WTC11 (cell line): ENCODE measurements around the gene RBM20. TPM values are rescaled to one million over a fixed set of nuclear protein-coding genes. Genes with fewer than 3 reads are reported as not detected.

Experiments
- ATAC-seq: fragments of 200-7000 bp; cut with Tn5 transposase; 2 replicates; pipeline ENCODE4 v1.10.0; 2021; ENCODE audit warnings: mild to moderate bottlenecking, moderate library complexity
- CTCF ChIA-PET: fragments of 300-600 bp; sonication (Branson Sonifier 250); formaldehyde crosslinking; loops from one replicate; lab custom pipeline; 2021; ENCODE audit warnings: antibody characterized with exemption; lab: Charles Lee
- POLR2A ChIA-PET: fragments of 350-600 bp; sonication (Branson Sonifier 250); formaldehyde crosslinking; loops from one replicate; lab custom pipeline; 2021; ENCODE audit warnings: antibody characterized with exemption; lab: Charles Lee
- DNase-seq: peaks from one replicate; pipeline ENCODE4 v3.0.0; 2021; ENCODE audit warnings: low spot score
- H3K27ac Mint-ChIP-seq: 2 replicates; pipeline ENCODE4 v1.8.0; 2021; ENCODE audit warnings: mixed read lengths
- H3K27me3 Mint-ChIP-seq: 2 replicates; pipeline ENCODE4 v1.8.0; 2021; ENCODE audit warnings: low read depth, mild to moderate bottlenecking, moderate library complexity, mixed read lengths
- H3K36me3 Mint-ChIP-seq: 2 replicates; pipeline ENCODE4 v1.8.0; 2021; ENCODE audit warnings: mixed read lengths
- H3K4me1 Mint-ChIP-seq: 2 replicates; pipeline ENCODE4 v1.8.0; 2022; ENCODE audit warnings: mixed read lengths
- H3K4me3 Mint-ChIP-seq: 2 replicates; pipeline ENCODE4 v1.8.0; 2021; ENCODE audit warnings: mild to moderate bottlenecking, moderate library complexity, mixed read lengths
- H3K9me3 Mint-ChIP-seq: 2 replicates; pipeline ENCODE4 v1.8.0; 2021; ENCODE audit warnings: mixed read lengths
- EMX1 ChIP-seq: fragments of 250-450 bp; sonication (Bioruptor Pico); IDR thresholded peaks from 2 replicates; pipeline ENCODE4 v1.8.0; 2021; ENCODE audit warnings: mild to moderate bottlenecking
- IRF2 ChIP-seq: sonication (generic); formaldehyde crosslinking; IDR thresholded peaks from 2 replicates; pipeline ENCODE4 v1.8.0; 2022; ENCODE audit warnings: low read depth, missing genetic modification reagents, borderline replicate concordance
- JAZF1 ChIP-seq: fragments of 250-450 bp; sonication (Bioruptor Pico); IDR thresholded peaks from 2 replicates; pipeline ENCODE4 v1.9.0; 2021; ENCODE audit warnings: moderate library complexity, mild to moderate bottlenecking, inconsistent platforms
- MXD4 ChIP-seq: fragments of 250-450 bp; sonication (Bioruptor Pico); IDR thresholded peaks from 2 replicates; pipeline ENCODE4 v1.8.0; 2021; ENCODE audit warnings: mild to moderate bottlenecking, moderate library complexity, borderline replicate concordance
- NFYB ChIP-seq: sonication (generic); formaldehyde crosslinking; conservative IDR thresholded peaks from 2 replicates; pipeline ENCODE4 v1.8.0; 2022; ENCODE audit warnings: low read depth, missing genetic modification reagents
- NR2C2 ChIP-seq: sonication (generic); formaldehyde crosslinking; IDR thresholded peaks from 2 replicates; pipeline ENCODE4 v1.8.0; 2022; ENCODE audit warnings: mild to moderate bottlenecking, missing genetic modification reagents
- OVOL2 ChIP-seq: fragments of 250-450 bp; sonication (Bioruptor Pico); IDR thresholded peaks from 2 replicates; pipeline ENCODE4 v1.9.0; 2021; ENCODE audit warnings: mild to moderate bottlenecking, borderline replicate concordance
- RORB ChIP-seq: fragments of 250-450 bp; sonication (Bioruptor Pico); IDR thresholded peaks from 2 replicates; pipeline ENCODE4 v1.9.0; 2021; ENCODE audit warnings: mild to moderate bottlenecking
- SMAD4 ChIP-seq: sonication (generic); formaldehyde crosslinking; IDR thresholded peaks from 2 replicates; pipeline ENCODE4 v1.8.0; 2022; ENCODE audit warnings: mild to moderate bottlenecking, missing genetic modification reagents
- TEAD1 ChIP-seq: sonication (generic); formaldehyde crosslinking; IDR thresholded peaks from 2 replicates; pipeline ENCODE4 v1.8.0; 2022; ENCODE audit warnings: mild to moderate bottlenecking, missing genetic modification reagents
- ZNF121 ChIP-seq: sonication (generic); formaldehyde crosslinking; IDR thresholded peaks from 2 replicates; pipeline ENCODE4 v1.8.0; 2023; ENCODE audit warnings: missing genetic modification reagents
- ZNF138 ChIP-seq: sonication (generic); formaldehyde crosslinking; conservative IDR thresholded peaks from 2 replicates; pipeline ENCODE4 v1.8.1; 2022; ENCODE audit warnings: mild to moderate bottlenecking, moderate library complexity, missing genetic modification reagents
- ZNF396 ChIP-seq: fragments of 250-450 bp; sonication (Bioruptor Pico); IDR thresholded peaks from 2 replicates; pipeline ENCODE4 v1.8.0; 2021; ENCODE audit warnings: mild to moderate bottlenecking, moderate library complexity, borderline replicate concordance
- total RNA-seq: library from RNA; stranded (reverse); gene quantifications from 3 replicates; pipeline ENCODE4 v1.2.3, GENCODE V29; 2021
- TF ChIP-seq, protein P1 (sequence below): fragments of 250-450 bp; sonication (Bioruptor Pico); IDR thresholded peaks from 2 replicates; pipeline ENCODE4 v1.8.0; 2021; ENCODE audit warnings: mild to moderate bottlenecking
- TF ChIP-seq, protein P2 (sequence below): sonication (generic); formaldehyde crosslinking; IDR thresholded peaks from 2 replicates; pipeline ENCODE4 v1.8.1; 2023; ENCODE audit warnings: mild to moderate bottlenecking, moderate library complexity, missing genetic modification reagents
- TF ChIP-seq, protein P3 (sequence below): sonication (generic); formaldehyde crosslinking; conservative IDR thresholded peaks from 2 replicates; pipeline ENCODE4 v1.8.1; 2022; ENCODE audit warnings: mild to moderate bottlenecking, missing genetic modification reagents
- TF ChIP-seq, protein P4 (sequence below): sonication (generic); formaldehyde crosslinking; IDR thresholded peaks from 2 replicates; pipeline ENCODE4 v1.8.1; 2022; ENCODE audit warnings: mild to moderate bottlenecking, missing genetic modification reagents, moderate library complexity, borderline replicate concordance
- TF ChIP-seq, protein P5 (sequence below): fragments of 250-450 bp; sonication (Bioruptor Pico); IDR thresholded peaks from 2 replicates; pipeline ENCODE4 v1.9.0; 2021; ENCODE audit warnings: mild to moderate bottlenecking
- TF ChIP-seq, protein P6 (sequence below): sonication (generic); formaldehyde crosslinking; IDR thresholded peaks from 2 replicates; pipeline ENCODE4 v1.8.0; 2022; ENCODE audit warnings: mild to moderate bottlenecking, missing genetic modification reagents
- TF ChIP-seq, protein P7 (sequence below): sonication (generic); formaldehyde crosslinking; IDR thresholded peaks from 2 replicates; pipeline ENCODE4 v1.8.1; 2023; ENCODE audit warnings: mild to moderate bottlenecking, missing genetic modification reagents, moderate library complexity
- TF ChIP-seq, protein P8 (sequence below): sonication (generic); formaldehyde crosslinking; IDR thresholded peaks from 2 replicates; pipeline ENCODE4 v1.8.0; 2022; ENCODE audit warnings: missing genetic modification reagents

The RBM20 gene
- total RNA-seq, 1 experiment from 2014 or later: 0.52 TPM

DNA sequence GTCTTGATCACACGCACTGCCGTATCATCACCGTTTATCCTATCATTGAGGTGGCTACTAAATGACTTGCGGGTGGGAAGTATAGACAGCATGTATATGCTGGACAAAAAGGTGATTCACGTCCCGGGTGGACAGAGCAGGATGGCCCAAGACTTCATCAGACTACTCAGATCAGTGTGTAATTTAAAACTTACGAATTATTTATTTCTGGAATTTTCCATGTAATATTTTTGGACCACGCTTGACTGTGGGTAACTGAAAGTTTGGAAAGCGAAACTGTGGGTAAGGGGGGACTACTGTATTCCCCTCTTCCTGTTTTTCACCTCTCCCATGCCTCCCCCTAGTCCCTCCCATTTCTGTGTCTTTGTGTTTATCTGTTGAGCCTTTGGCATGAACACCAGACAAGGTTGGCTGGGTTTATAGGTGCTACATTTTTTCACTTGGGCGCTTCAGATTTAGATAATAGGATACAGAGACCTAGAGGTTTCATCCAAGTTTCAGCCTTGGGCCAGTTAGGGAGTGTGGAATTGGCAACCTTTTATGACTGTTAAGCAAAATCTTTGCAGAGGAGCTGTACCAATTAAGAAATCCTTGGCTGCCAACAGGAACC, 55.8 kb downstream of the RBM20 start:
- H3K9me3 Mint-ChIP-seq: no peaks in the 10 kb centered on the region
- TF ChIP-seq, protein P1, sequence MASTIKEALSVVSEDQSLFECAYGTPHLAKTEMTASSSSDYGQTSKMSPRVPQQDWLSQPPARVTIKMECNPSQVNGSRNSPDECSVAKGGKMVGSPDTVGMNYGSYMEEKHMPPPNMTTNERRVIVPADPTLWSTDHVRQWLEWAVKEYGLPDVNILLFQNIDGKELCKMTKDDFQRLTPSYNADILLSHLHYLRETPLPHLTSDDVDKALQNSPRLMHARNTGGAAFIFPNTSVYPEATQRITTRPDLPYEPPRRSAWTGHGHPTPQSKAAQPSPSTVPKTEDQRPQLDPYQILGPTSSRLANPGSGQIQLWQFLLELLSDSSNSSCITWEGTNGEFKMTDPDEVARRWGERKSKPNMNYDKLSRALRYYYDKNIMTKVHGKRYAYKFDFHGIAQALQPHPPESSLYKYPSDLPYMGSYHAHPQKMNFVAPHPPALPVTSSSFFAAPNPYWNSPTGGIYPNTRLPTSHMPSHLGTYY (CRISPR knock-in tag): no peak
- TF ChIP-seq, protein P2, sequence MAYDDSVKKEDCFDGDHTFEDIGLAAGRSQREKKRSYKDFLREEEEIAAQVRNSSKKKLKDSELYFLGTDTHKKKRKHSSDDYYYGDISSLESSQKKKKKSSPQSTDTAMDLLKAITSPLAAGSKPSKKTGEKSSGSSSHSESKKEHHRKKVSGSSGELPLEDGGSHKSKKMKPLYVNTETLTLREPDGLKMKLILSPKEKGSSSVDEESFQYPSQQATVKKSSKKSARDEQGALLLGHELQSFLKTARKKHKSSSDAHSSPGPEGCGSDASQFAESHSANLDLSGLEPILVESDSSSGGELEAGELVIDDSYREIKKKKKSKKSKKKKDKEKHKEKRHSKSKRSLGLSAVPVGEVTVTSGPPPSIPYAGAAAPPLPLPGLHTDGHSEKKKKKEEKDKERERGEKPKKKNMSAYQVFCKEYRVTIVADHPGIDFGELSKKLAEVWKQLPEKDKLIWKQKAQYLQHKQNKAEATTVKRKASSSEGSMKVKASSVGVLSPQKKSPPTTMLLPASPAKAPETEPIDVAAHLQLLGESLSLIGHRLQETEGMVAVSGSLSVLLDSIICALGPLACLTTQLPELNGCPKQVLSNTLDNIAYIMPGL: no peak
- TF ChIP-seq ZNF121 (CRISPR knock-in tag): no peak
- no peak for TF ChIP-seq RORB (CRISPR knock-in tag)
- no peak for TF ChIP-seq NFYB (CRISPR knock-in tag)
- TF ChIP-seq JAZF1 (CRISPR knock-in tag): no peak
- no peak for TF ChIP-seq ZNF138
- no peak for TF ChIP-seq ZNF396
- TF ChIP-seq TEAD1 (CRISPR knock-in tag): no peak
- no peak for TF ChIP-seq IRF2 (CRISPR knock-in tag)
- TF ChIP-seq, all 79 proteins: peak for 0
- no peak overlapping the region for H3K4me3 Mint-ChIP-seq
- ChIA-PET CTCF (no interaction called here), POLR2A (no interaction called here)
- no peak overlapping the region for H3K27ac Mint-ChIP-seq
- no peaks in the 10 kb centered on the region for H3K36me3 Mint-ChIP-seq
- ATAC-seq: no peak
- peaks cover 15% of the 10 kb centered on the region for H3K4me1 Mint-ChIP-seq
- no peaks in the 10 kb centered on the region for H3K27me3 Mint-ChIP-seq
- DNase-seq: no peak

DNA sequence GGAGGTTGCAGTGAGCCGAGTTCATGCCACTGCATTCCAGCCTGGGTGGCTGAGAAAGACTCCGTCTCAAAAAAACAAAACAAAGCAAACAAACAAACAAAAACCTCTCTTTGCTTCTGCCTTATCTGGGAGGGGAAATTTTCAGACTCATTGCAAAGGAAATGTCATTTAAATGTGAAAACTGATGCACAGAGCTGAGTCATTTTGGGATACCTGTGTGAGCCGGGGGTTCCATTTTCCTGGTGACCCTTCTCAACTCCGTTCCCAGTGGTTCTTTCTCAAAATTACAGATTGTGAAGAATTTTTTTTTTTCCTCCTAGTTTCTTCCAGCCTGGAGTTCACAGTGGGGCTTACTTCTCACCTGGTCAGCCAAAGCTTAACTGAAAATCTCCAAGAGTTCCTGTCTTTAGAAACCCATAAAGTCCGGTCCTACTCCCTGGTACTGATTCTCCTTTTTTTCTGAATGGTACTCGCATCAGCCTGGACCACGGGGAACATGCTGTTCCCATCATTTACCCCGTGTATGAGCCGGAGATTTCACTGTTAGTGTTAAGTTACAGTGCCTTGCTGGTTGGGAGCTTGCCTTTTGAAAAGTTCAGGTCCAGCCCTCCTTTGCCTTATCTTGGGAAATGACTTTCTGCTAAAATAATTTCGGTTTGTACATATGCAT, 56.9 kb downstream of the RBM20 start:
- ChIA-PET CTCF (interaction anchor here (0.6 to 1.8 kb wide), 4 partner anchors 20 to 395 kb away, joined by 3 to 9 read pairs (median 4); no protein-coding TSS in a partner anchor), POLR2A (no interaction called here)
- H3K4me1 Mint-ChIP-seq: peaks cover 16% of the 10 kb centered on the region
- H3K36me3 Mint-ChIP-seq: no peaks in the 10 kb centered on the region
- no peak overlapping the region for H3K4me3 Mint-ChIP-seq
- H3K27ac Mint-ChIP-seq: no peak overlapping the region
- H3K9me3 Mint-ChIP-seq: no peaks in the 10 kb centered on the region
- H3K27me3 Mint-ChIP-seq: no peaks in the 10 kb centered on the region
- no peak for ATAC-seq
- DNase-seq: no peak
- TF ChIP-seq EMX1 (CRISPR knock-in tag) (no peak), OVOL2 (no peak), SMAD4 (CRISPR knock-in tag) (no peak), MXD4 (CRISPR knock-in tag) (no peak), NR2C2 (CRISPR knock-in tag) (no peak)
- TF ChIP-seq, protein P3, sequence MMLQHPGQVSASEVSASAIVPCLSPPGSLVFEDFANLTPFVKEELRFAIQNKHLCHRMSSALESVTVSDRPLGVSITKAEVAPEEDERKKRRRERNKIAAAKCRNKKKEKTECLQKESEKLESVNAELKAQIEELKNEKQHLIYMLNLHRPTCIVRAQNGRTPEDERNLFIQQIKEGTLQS: no peak
- TF ChIP-seq, protein P4, sequence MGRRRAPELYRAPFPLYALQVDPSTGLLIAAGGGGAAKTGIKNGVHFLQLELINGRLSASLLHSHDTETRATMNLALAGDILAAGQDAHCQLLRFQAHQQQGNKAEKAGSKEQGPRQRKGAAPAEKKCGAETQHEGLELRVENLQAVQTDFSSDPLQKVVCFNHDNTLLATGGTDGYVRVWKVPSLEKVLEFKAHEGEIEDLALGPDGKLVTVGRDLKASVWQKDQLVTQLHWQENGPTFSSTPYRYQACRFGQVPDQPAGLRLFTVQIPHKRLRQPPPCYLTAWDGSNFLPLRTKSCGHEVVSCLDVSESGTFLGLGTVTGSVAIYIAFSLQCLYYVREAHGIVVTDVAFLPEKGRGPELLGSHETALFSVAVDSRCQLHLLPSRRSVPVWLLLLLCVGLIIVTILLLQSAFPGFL (CRISPR knock-in tag): no peak
- TF ChIP-seq, protein P5, sequence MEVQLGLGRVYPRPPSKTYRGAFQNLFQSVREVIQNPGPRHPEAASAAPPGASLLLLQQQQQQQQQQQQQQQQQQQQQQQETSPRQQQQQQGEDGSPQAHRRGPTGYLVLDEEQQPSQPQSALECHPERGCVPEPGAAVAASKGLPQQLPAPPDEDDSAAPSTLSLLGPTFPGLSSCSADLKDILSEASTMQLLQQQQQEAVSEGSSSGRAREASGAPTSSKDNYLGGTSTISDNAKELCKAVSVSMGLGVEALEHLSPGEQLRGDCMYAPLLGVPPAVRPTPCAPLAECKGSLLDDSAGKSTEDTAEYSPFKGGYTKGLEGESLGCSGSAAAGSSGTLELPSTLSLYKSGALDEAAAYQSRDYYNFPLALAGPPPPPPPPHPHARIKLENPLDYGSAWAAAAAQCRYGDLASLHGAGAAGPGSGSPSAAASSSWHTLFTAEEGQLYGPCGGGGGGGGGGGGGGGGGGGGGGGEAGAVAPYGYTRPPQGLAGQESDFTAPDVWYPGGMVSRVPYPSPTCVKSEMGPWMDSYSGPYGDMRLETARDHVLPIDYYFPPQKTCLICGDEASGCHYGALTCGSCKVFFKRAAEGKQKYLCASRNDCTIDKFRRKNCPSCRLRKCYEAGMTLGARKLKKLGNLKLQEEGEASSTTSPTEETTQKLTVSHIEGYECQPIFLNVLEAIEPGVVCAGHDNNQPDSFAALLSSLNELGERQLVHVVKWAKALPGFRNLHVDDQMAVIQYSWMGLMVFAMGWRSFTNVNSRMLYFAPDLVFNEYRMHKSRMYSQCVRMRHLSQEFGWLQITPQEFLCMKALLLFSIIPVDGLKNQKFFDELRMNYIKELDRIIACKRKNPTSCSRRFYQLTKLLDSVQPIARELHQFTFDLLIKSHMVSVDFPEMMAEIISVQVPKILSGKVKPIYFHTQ: no peak
- TF ChIP-seq, protein P6, sequence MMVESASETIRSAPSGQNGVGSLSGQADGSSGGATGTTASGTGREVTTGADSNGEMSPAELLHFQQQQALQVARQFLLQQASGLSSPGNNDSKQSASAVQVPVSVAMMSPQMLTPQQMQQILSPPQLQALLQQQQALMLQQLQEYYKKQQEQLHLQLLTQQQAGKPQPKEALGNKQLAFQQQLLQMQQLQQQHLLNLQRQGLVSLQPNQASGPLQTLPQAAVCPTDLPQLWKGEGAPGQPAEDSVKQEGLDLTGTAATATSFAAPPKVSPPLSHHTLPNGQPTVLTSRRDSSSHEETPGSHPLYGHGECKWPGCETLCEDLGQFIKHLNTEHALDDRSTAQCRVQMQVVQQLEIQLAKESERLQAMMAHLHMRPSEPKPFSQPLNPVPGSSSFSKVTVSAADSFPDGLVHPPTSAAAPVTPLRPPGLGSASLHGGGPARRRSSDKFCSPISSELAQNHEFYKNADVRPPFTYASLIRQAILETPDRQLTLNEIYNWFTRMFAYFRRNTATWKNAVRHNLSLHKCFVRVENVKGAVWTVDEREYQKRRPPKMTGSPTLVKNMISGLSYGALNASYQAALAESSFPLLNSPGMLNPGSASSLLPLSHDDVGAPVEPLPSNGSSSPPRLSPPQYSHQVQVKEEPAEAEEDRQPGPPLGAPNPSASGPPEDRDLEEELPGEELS: no peak
- TF ChIP-seq, protein P7, sequence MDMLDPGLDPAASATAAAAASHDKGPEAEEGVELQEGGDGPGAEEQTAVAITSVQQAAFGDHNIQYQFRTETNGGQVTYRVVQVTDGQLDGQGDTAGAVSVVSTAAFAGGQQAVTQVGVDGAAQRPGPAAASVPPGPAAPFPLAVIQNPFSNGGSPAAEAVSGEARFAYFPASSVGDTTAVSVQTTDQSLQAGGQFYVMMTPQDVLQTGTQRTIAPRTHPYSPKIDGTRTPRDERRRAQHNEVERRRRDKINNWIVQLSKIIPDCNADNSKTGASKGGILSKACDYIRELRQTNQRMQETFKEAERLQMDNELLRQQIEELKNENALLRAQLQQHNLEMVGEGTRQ (CRISPR knock-in tag): no peak
- TF ChIP-seq, protein P8, sequence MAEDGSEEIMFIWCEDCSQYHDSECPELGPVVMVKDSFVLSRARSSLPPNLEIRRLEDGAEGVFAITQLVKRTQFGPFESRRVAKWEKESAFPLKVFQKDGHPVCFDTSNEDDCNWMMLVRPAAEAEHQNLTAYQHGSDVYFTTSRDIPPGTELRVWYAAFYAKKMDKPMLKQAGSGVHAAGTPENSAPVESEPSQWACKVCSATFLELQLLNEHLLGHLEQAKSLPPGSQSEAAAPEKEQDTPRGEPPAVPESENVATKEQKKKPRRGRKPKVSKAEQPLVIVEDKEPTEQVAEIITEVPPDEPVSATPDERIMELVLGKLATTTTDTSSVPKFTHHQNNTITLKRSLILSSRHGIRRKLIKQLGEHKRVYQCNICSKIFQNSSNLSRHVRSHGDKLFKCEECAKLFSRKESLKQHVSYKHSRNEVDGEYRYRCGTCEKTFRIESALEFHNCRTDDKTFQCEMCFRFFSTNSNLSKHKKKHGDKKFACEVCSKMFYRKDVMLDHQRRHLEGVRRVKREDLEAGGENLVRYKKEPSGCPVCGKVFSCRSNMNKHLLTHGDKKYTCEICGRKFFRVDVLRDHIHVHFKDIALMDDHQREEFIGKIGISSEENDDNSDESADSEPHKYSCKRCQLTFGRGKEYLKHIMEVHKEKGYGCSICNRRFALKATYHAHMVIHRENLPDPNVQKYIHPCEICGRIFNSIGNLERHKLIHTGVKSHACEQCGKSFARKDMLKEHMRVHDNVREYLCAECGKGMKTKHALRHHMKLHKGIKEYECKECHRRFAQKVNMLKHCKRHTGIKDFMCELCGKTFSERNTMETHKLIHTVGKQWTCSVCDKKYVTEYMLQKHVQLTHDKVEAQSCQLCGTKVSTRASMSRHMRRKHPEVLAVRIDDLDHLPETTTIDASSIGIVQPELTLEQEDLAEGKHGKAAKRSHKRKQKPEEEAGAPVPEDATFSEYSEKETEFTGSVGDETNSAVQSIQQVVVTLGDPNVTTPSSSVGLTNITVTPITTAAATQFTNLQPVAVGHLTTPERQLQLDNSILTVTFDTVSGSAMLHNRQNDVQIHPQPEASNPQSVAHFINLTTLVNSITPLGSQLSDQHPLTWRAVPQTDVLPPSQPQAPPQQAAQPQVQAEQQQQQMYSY (CRISPR knock-in tag): no peak
